GM18868 (cell line): ENCODE data around the gene SUGP1.
"Not testable (repeated sequence)": the region's sequence is repeated elsewhere in the genome, so short reads cannot be mapped to it uniquely, and the experiment has no call there.

Experiments used
- ATAC-seq: cut with Tn5 transposase; IDR thresholded peaks from one replicate; pipeline ENCODE4 v1.9.1; 2021; ENCODE audit warnings: mild to moderate bottlenecking, moderate library complexity; ENCODE audit not compliant: unreplicated experiment

SUGP1 gene

GRCh38 chr19:19268453-19269385 lies 51.6 kb downstream of the SUGP1 start:
- ATAC-seq = no peak

- ATAC-seq = no peak
Measured at GRCh38 chr19:19267305-19267704, 53.0 kb downstream of the SUGP1 start.

- no peak for ATAC-seq
Measured at GRCh38 chr19:19263886-19264487, 56.3 kb downstream of the SUGP1 start.

- ATAC-seq = no peak
Measured at GRCh38 chr19:19262190-19263057, 57.9 kb downstream of the SUGP1 start.

GRCh38 chr19:19261350-19262189 lies 58.7 kb downstream of the SUGP1 start:
- no peak for ATAC-seq

- no peak for ATAC-seq
Measured at GRCh38 chr19:19260417-19261214, 59.7 kb downstream of the SUGP1 start.

- ATAC-seq = no peak
Measured at GRCh38 chr19:19259741-19260140, 60.6 kb downstream of the SUGP1 start.

GRCh38 chr19:19258589-19259338 lies 61.5 kb downstream of the SUGP1 start:
- no peak for ATAC-seq

GRCh38 chr19:19257836-19258588 lies 62.3 kb downstream of the SUGP1 start:
- ATAC-seq = no peak

GRCh38 chr19:19257137-19257536 lies 63.2 kb downstream of the SUGP1 start:
- ATAC-seq = no peak

GRCh38 chr19:19256072-19256969 lies 64.0 kb downstream of the SUGP1 start:
- no peak for ATAC-seq

- ATAC-seq = not testable (repeated sequence)
Measured at GRCh38 chr19:19253409-19253808, 66.9 kb downstream of the SUGP1 start.

GRCh38 chr19:19250196-19250801 lies 70.0 kb downstream of the SUGP1 start:
- ATAC-seq = no peak

GRCh38 chr19:19240476-19240875 lies 79.8 kb downstream of the SUGP1 start:
- ATAC-seq = no peak

GRCh38 chr19:19239675-19240074 lies 80.6 kb downstream of the SUGP1 start:
- ATAC-seq = no peak

- no peak for ATAC-seq
Measured at GRCh38 chr19:19238126-19238894, 82.0 kb downstream of the SUGP1 start.
